Caco-2 (cell line): ENCODE results near the gene DOCK2. TPM values are rescaled to one million over a fixed set of nuclear protein-coding genes. Genes with fewer than 3 reads are reported as not detected.

Experiments used
- BruUV-seq: library from RNA; stranded (reverse); fragments of 400-500 nt; replicated peaks from 2 replicates; lab custom pipeline; 2021; lab: Mats Ljungman, UMichigan
- CTCF ChIA-PET: fragments of 300-600 bp; sonication (Branson Sonifier 250); formaldehyde crosslinking; loops from one replicate; lab custom pipeline; 2022; ENCODE audit warnings: antibody characterized with exemption; lab: Charles Lee
- POLR2A ChIA-PET: fragments of 300-600 bp; sonication (Branson Sonifier 250); formaldehyde crosslinking; loops from one replicate; lab custom pipeline; 2022; ENCODE audit warnings: antibody characterized with exemption; lab: Charles Lee
- DNase-seq, 2 experiments: peaks; one replicate each; pipeline versions ENCODE4 v3.0.0 to v3.0.0-alpha.2; 2020 to 2022
- H3K27me3 ChIP-seq: replicated peaks from 2 replicates; pipeline ENCODE4 v1.6.0; 2011; ENCODE audit warnings: low read length; ENCODE audit not compliant: control insufficient read depth, insufficient read depth
- H3K36me3 ChIP-seq: 2 replicates; pipeline ENCODE4 v1.5.1; 2011; ENCODE audit warnings: low read length; ENCODE audit not compliant: control insufficient read depth, insufficient read depth
- H3K4me1 ChIP-seq: fragments of 250-450 bp; sonication (Bioruptor Pico); 2 replicates; pipeline ENCODE4 v1.5.1; 2020; ENCODE audit warnings: mild to moderate bottlenecking
- H3K4me3 ChIP-seq: 2 replicates; pipeline ENCODE4 v1.5.1; 2011; ENCODE audit warnings: low read depth, mild to moderate bottlenecking, control low read depth, low read length
- H3K9me3 ChIP-seq: fragments of 250-450 bp; sonication (Bioruptor Pico); 2 replicates; pipeline ENCODE4 v1.5.1; 2020; ENCODE audit warnings: mild to moderate bottlenecking, moderate library complexity
- H3K27ac Mint-ChIP-seq: one replicate; pipeline ENCODE4 v1.8.0; 2022; ENCODE audit warnings: mixed read lengths; ENCODE audit not compliant: unreplicated experiment
- H3K27me3 Mint-ChIP-seq: one replicate; pipeline ENCODE4 v1.8.0; 2022; ENCODE audit warnings: mixed read lengths; ENCODE audit not compliant: insufficient read depth, unreplicated experiment
- H3K36me3 Mint-ChIP-seq: one replicate; pipeline ENCODE4 v1.8.0; 2022; ENCODE audit warnings: mild to moderate bottlenecking, mixed read lengths; ENCODE audit not compliant: insufficient read depth, unreplicated experiment
- H3K4me1 Mint-ChIP-seq: one replicate; pipeline ENCODE4 v1.8.0; 2022; ENCODE audit warnings: low read depth, mixed read lengths; ENCODE audit not compliant: unreplicated experiment
- H3K4me3 Mint-ChIP-seq: one replicate; pipeline ENCODE4 v1.8.0; 2022; ENCODE audit warnings: mild to moderate bottlenecking, moderate library complexity, mixed read lengths; ENCODE audit not compliant: unreplicated experiment
- H3K9me3 Mint-ChIP-seq: one replicate; pipeline ENCODE4 v1.8.0; 2022; ENCODE audit warnings: mixed read lengths; ENCODE audit not compliant: unreplicated experiment
- intact Hi-C: fragments of 100-400 bp; cut with micrococcal nuclease; formaldehyde crosslinking; loops from one replicate; pipeline ENCODE4 v1.10.0; 2022; ENCODE audit not compliant: unreplicated experiment
- total RNA-seq: library from RNA; stranded (reverse); gene quantifications from 2 replicates; pipeline ENCODE4 v1.2.3, GENCODE V29; 2022
- TF ChIP-seq, protein P1 (sequence below), 2 experiments: fragments of 200-600 bp in 1 of 2; IDR thresholded peaks; 1 replicate in 1 of 2; 2 replicates in 1 of 2; pipeline versions ENCODE4 v1.5.1 to v1.8.0; 2011 to 2022; ENCODE audit warnings: antibody characterized with exemption in 1 of 2, control low read depth in 1 of 2, inconsistent platforms in 1 of 2, low read depth in 1 of 2, low read length in 1 of 2, mild to moderate bottlenecking in 1 of 2, moderate library complexity in 1 of 2; ENCODE audit not compliant: insufficient read depth in 1 of 2, severe bottlenecking in 1 of 2, unreplicated experiment in 1 of 2

The DOCK2 gene
- total RNA-seq, 1 experiment from 2014 or later = 0.09 TPM

DNA sequence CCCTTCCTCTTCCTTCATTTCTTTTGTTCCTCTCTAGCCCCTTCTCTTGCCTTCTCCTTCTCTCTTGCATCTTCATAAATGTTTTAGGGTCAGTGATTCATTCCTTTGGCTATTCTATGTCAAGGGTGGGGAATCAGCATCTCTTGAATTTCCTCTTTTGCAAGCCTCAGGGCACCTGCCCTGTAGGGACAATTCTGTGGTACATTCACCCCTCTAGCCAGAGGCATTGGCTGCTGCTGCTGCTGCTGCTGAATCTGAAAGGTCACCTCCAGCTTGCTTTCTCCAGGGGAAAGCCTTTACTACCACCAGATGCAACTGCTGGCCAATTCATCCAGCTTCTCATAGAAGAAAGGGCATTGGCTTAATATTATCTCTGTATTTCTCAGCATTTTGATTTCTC, 255.9 kb downstream of the DOCK2 start:
- no TSS peak for BruUV-seq
- no peak for DNase-seq
- ChIA-PET CTCF (interaction anchor here (0.7 kb wide), 1 partner anchor 146 kb away, joined by 3 read pairs; no protein-coding TSS in a partner anchor), POLR2A (no interaction called here)
- Mint-ChIP-seq H3K36me3 (no peaks in the 10 kb centered on the region), H3K27ac (no peak overlapping the region), H3K9me3 (no peaks in the 10 kb centered on the region), H3K4me1 (no peaks in the 10 kb centered on the region), H3K4me3 (no peak overlapping the region), H3K27me3 (peaks cover 9% of the 10 kb centered on the region)
- H3K9me3 ChIP-seq = no peaks in the 10 kb centered on the region
- H3K4me3 ChIP-seq = no peak overlapping the region
- H3K27me3 ChIP-seq = no peaks in the 10 kb centered on the region; the same call in 1 of the 2 replicates
- no peaks in the 10 kb centered on the region for H3K36me3 ChIP-seq
- H3K4me1 ChIP-seq = no peaks in the 10 kb centered on the region
- TF ChIP-seq, protein P1, sequence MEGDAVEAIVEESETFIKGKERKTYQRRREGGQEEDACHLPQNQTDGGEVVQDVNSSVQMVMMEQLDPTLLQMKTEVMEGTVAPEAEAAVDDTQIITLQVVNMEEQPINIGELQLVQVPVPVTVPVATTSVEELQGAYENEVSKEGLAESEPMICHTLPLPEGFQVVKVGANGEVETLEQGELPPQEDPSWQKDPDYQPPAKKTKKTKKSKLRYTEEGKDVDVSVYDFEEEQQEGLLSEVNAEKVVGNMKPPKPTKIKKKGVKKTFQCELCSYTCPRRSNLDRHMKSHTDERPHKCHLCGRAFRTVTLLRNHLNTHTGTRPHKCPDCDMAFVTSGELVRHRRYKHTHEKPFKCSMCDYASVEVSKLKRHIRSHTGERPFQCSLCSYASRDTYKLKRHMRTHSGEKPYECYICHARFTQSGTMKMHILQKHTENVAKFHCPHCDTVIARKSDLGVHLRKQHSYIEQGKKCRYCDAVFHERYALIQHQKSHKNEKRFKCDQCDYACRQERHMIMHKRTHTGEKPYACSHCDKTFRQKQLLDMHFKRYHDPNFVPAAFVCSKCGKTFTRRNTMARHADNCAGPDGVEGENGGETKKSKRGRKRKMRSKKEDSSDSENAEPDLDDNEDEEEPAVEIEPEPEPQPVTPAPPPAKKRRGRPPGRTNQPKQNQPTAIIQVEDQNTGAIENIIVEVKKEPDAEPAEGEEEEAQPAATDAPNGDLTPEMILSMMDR (IDR thresholded peaks at IDR 0.05; ENCODE audit: insufficient read depth in 1 of 2, low read depth in 1 of 2, low read length in 1 of 2, severe bottlenecking in 1 of 2, unreplicated experiment in 1 of 2) = no peak
- intact Hi-C loops = loop anchor here (10.0 kb wide), 1 partner anchor 188 kb away; no protein-coding TSS in a partner anchor

DNA sequence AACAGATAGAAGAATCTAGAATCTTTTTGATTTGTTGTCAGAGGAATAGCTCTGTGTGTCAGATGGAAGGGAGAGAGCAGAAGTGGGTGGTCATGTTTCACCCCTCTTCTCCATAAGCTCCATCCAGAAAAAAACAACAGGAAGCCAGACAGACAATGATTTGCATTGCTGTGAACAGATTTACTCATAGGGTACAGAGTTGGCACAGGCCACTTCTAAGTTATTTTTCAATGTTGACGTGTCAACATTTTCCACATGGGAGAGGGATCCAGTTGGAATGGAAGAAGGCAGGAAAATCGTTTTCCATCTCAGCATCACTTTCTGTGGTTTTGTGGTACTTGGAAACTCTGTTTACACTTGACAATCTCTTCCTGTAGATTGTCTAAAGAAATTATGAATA, 256.5 kb downstream of the DOCK2 start:
- peaks cover 9% of the 10 kb centered on the region for H3K27me3 Mint-ChIP-seq
- H3K36me3 ChIP-seq = no peaks in the 10 kb centered on the region
- H3K4me1 ChIP-seq = no peaks in the 10 kb centered on the region
- TF ChIP-seq, protein P1 (IDR thresholded peaks at IDR 0.05; ENCODE audit: insufficient read depth in 1 of 2, low read depth in 1 of 2, low read length in 1 of 2, severe bottlenecking in 1 of 2, unreplicated experiment in 1 of 2) = no peak
- H3K9me3 ChIP-seq = no peaks in the 10 kb centered on the region
- intact Hi-C loops = loop anchor here (10.0 kb wide), 1 partner anchor 189 kb away; no protein-coding TSS in a partner anchor
- no peaks in the 10 kb centered on the region; the same call in 1 of the 2 replicates for H3K27me3 ChIP-seq
- H3K4me3 Mint-ChIP-seq = no peak overlapping the region
- H3K36me3 Mint-ChIP-seq = no peaks in the 10 kb centered on the region
- CTCF ChIA-PET = no interaction called here
- H3K9me3 Mint-ChIP-seq = no peaks in the 10 kb centered on the region
- no TSS peak for BruUV-seq
- POLR2A ChIA-PET = no interaction called here
- DNase-seq = no peak
- no peak overlapping the region for H3K4me3 ChIP-seq
- no peaks in the 10 kb centered on the region for H3K4me1 Mint-ChIP-seq
- H3K27ac Mint-ChIP-seq = no peak overlapping the region

DNA sequence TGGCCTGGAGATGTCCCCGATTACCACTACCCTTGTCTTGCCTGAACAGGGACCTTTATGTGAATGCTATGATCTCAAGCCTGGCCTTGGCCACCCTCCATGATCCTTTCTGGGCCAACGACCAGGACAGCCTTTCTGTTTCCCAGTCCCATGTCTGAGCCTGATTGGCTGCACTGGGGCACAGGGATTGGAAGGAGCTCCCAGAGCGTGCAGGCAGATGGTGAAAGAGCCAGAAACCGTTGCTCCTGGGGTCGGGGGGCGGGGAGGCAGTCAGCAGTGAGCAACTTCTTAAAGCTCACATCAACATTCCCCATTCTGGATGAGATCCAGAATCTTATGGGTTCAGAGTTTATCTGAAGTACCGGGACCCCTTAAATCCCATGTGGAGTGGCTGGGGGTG, 258.9 kb downstream of the DOCK2 start:
- Mint-ChIP-seq H3K4me3 (no peak overlapping the region), H3K27ac (no peak overlapping the region), H3K36me3 (no peaks in the 10 kb centered on the region), H3K9me3 (no peaks in the 10 kb centered on the region), H3K4me1 (no peaks in the 10 kb centered on the region), H3K27me3 (peaks cover 9% of the 10 kb centered on the region)
- Histone ChIP-seq H3K36me3 (no peaks in the 10 kb centered on the region), H3K27me3 (no peaks in the 10 kb centered on the region; the same call in 1 of the 2 replicates), H3K4me3 (no peak overlapping the region), H3K9me3 (no peaks in the 10 kb centered on the region), H3K4me1 (no peaks in the 10 kb centered on the region)
- ChIA-PET CTCF (interaction anchor here (0.6 kb wide), 1 partner anchor 27 kb away, joined by 3 read pairs; no protein-coding TSS in a partner anchor), POLR2A (no interaction called here)
- DNase-seq = no peak
- TF ChIP-seq, protein P1 (IDR thresholded peaks at IDR 0.05; ENCODE audit: insufficient read depth in 1 of 2, low read depth in 1 of 2, low read length in 1 of 2, severe bottlenecking in 1 of 2, unreplicated experiment in 1 of 2) = no peak
- BruUV-seq = no TSS peak
- intact Hi-C loops = loop anchor here (10.0 kb wide), 1 partner anchor 191 kb away; no protein-coding TSS in a partner anchor
